HS-27A (cell line): ENCODE data around the gene BMI1.

ENCODE experiments used
- DNase-seq: peaks from one replicate; pipeline ENCODE4 v3.0.0-alpha.2; 2012; ENCODE audit warnings: low read depth, missing footprints

The BMI1 gene

GRCh38 chr10:22319980-22320558, 830 bp upstream of the BMI1 start:
- no peak for DNase-seq

GRCh38 chr10:22321156-22321923, 441 bp downstream of the BMI1 start:
- no peak for DNase-seq

DNA sequence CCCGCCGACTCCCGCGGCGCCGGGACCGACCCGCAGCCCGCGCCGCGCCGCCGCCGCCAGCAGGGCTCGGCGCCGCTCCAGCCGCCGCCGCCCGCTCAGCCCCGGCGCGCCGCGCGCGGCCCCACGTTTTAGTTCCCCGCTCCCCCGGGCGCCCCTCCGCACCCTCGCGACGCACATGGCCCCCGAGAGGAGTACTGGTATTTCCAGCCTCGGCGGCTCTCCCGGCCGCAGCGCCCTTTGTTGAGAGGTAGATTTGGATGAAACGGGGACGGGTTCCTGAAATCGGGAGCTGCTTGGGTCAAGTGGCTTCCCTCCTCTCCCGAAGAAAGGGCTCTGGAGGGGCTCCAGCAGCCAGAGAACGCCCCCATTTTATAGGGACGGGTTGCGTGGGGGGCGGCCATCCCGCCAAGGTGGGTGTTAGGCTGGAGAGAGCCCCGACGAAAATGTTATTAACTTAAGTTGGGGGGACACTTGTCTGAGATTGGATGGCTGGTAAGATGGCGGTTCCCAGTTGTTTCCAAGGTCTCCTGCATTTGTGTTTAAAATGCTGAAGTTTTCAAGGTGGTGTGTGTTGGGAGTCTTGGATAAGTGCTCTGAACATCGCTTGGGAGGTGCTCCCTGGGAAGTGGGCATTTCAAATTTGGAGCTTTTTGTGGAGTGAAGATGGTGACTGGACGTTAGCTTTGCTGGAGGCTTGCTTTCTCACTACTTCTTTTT, 1.2 kb downstream of the BMI1 start:
- no peak for DNase-seq

- no peak for DNase-seq
Observed at GRCh38 chr10:22322641-22323160, 1.8 kb downstream of the BMI1 start.

- DNase-seq, result no peak
Observed at GRCh38 chr10:22323538-22324305, 2.8 kb downstream of the BMI1 start.

DNA sequence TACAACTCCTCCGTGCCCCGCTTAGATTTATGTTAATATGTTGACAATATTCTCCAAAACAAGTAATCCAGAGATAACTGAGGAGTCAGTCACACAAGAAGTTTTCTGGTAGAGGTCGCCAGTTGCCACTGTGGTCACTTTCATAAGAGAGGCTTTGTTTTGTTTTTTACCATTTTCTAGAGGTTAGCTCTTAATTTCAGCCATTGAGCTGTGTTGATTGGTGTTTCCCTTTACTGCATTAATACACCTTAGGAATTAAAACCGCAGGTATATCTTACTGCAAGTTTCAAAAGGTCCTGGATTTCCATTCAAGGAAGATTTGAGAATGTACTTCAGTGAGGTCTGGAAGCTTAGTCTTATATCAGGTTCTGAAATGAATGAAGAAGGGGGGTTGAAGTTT, 3.5 kb downstream of the BMI1 start:
- DNase-seq, result no peak

- no peak for DNase-seq
Observed at GRCh38 chr10:22324893-22325271, 4.0 kb downstream of the BMI1 start.

DNA sequence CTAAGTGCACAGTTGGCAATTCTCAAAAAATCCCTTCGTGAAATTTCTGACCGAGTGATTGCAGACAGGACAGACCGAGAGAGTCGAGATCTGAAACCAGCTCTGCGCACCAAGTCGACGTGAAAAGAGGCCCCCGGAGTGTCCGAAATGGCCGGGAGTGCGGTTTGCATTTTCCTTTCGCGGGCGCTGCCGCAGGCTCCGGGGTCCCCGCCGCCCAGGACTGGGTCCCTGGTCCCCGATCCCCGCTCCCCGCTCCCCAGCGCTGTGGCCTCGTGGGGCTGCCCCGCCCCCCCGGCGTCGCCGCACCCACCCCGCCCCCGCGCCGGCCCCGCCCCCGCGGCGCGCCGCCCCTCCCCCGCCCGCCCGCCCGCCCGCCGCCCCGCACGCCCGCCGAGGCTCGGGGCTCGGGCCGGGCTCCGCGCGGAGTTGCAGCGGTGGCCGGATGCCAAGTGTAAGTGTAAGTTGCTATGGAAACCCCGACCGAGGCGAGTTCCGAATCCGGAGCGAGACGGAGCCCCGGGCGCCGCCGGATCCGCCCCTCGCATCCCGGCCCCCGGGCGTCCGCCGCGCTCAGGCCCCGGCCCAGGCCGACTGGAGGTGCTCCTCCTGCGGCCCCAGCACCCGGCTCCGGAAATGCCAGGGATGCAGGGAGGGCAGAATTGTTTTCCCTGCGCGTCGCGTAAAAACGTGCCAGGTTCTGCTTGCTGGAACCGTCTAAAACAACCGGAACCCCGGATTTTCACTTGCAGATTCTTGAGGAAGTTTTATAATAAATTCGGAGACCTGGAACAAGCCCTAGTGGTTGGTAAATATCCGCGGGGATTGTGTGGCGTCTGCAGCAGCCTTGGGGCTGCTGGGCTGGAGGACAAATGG, 4.6 kb downstream of the BMI1 start:
- no peak for DNase-seq

GRCh38 chr10:22326145-22326702, 5.3 kb downstream of the BMI1 start:
- DNase-seq, result no peak

DNA sequence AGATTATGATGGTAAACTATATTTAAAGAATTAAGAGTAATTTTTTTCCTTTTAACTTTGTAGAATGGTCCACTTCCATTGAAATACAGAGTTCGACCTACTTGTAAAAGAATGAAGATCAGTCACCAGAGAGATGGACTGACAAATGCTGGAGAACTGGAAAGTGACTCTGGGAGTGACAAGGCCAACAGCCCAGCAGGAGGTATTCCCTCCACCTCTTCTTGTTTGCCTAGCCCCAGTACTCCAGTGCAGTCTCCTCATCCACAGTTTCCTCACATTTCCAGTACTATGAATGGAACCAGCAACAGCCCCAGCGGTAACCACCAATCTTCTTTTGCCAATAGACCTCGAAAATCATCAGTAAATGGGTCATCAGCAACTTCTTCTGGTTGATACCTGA, 8.3 kb downstream of the BMI1 start:
- DNase-seq, result no peak

GRCh38 chr10:22332116-22332692, 11.3 kb downstream of the BMI1 start:
- no peak for DNase-seq

- no peak for DNase-seq
Observed at GRCh38 chr10:22333167-22333974, 12.5 kb downstream of the BMI1 start.

DNA sequence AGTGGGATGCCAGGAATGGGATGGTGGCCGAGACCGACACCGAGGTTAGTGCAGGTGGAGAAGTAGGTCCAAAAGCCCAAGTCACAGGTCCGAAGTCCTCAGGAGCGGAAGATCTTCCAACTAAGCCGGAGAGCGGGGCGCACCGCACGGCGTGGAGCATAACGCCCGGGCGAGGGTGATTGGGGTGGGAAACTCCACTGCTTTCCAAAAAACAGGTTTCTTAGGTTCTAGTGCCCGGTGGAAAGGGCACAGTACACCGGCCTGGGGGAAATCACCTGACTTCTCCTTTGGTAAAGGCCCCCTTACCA, 13.0 kb downstream of the BMI1 start:
- DNase-seq, result no peak

GRCh38 chr10:22334414-22335172, 13.7 kb downstream of the BMI1 start:
- no peak for DNase-seq

- DNase-seq, result no peak
Observed at GRCh38 chr10:22335173-22335933, 14.5 kb downstream of the BMI1 start.

- no peak for DNase-seq
Observed at GRCh38 chr10:22338185-22338900, 17.4 kb downstream of the BMI1 start.

DNA sequence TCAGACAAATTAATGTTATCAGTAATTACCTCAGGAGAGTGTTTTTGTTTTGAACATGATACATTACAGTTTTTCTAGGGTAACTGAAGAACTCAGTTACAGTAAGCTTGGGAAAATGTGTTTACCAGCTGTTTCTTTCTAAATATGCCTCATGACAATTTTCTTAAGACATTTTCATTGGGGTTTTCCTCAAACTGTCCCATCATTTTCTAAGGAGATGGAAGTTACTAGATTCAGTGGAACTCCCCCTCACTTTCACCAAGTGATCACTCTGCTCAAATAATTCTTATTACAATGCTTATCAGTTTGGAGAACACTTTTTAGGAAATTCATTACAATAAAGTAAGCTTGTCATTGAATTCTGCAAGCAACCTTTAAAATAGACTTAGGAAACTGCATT, 18.0 kb downstream of the BMI1 start:
- DNase-seq, result no peak
